Hepatocyte (in vitro differentiated cells): ENCODE measurements around the gene FAM180B. TPM values are rescaled to one million over a fixed set of nuclear protein-coding genes. Genes with fewer than 3 reads are reported as not detected.

Experiments
- DNase-seq: peaks from one replicate; pipeline ENCODE4 v3.0.0-alpha.2; 2016; ENCODE audit warnings: low spot score
- H2AFZ ChIP-seq: fragments of 200-600 bp; sonication (generic); 2 replicates; pipeline ENCODE4 v1.6.0; 2016; ENCODE audit warnings: antibody characterized with exemption, mild to moderate bottlenecking
- H3K27ac ChIP-seq: fragments of 200-600 bp; sonication (generic); 2 replicates; pipeline ENCODE4 v1.5.1; 2016; ENCODE audit warnings: mild to moderate bottlenecking
- H3K27me3 ChIP-seq: fragments of 200-600 bp; sonication (generic); 2 replicates; pipeline ENCODE4 v1.6.1; 2016
- H3K36me3 ChIP-seq: fragments of 200-600 bp; sonication (generic); replicated peaks from 2 replicates; pipeline ENCODE4 v1.5.1; 2016; ENCODE audit warnings: low read depth; ENCODE audit not compliant: insufficient read depth
- H3K4me1 ChIP-seq: fragments of 200-600 bp; sonication (generic); 2 replicates; pipeline ENCODE4 v1.5.1; 2016; ENCODE audit warnings: mild to moderate bottlenecking, moderate library complexity; ENCODE audit not compliant: insufficient read depth
- H3K4me2 ChIP-seq: fragments of 200-600 bp; sonication (generic); 2 replicates; pipeline ENCODE4 v1.6.0; 2016
- H3K4me3 ChIP-seq: fragments of 200-600 bp; sonication (generic); 2 replicates; pipeline ENCODE4 v1.5.1; 2016; ENCODE audit warnings: mild to moderate bottlenecking
- H3K79me2 ChIP-seq: fragments of 200-600 bp; sonication (generic); 2 replicates; pipeline ENCODE4 v1.6.0; 2017; ENCODE audit warnings: mild to moderate bottlenecking
- H3K9me2 ChIP-seq: fragments of 200-600 bp; sonication (generic); replicated peaks from 2 replicates; pipeline ENCODE4 v1.6.0; 2017; ENCODE audit warnings: mild to moderate bottlenecking; ENCODE audit not compliant: insufficient read depth
- H3K9me3 ChIP-seq: fragments of 200-600 bp; sonication (generic); 2 replicates; pipeline ENCODE4 v1.5.1; 2016; ENCODE audit warnings: low read depth, mild to moderate bottlenecking
- H4K20me1 ChIP-seq: fragments of 200-600 bp; sonication (generic); 2 replicates; pipeline ENCODE4 v1.6.0; 2016; ENCODE audit warnings: mild to moderate bottlenecking; ENCODE audit not compliant: insufficient read depth, poor library complexity, severe bottlenecking
- EZH2 ChIP-seq: fragments of 200-600 bp; sonication (generic); IDR thresholded peaks from 2 replicates; pipeline ENCODE4 v1.6.1; 2016; ENCODE audit warnings: antibody characterized with exemption, mild to moderate bottlenecking, borderline replicate concordance
- EZH2phosphoT487 ChIP-seq: fragments of 200-600 bp; sonication (generic); IDR thresholded peaks from one replicate; pipeline ENCODE4 v1.6.1; 2018; ENCODE audit warnings: antibody characterized with exemption, mild to moderate bottlenecking, low read depth, moderate library complexity; ENCODE audit not compliant: unreplicated experiment, severe bottlenecking
- WGBS: methylation state at CpG from one replicate; pipeline ENCODE4 v1.1.6; 2016; ENCODE audit warnings: low lambda C conversion rate; ENCODE audit errors: missing lambda C conversion rate; 5-methylcytosine and 5-hydroxymethylcytosine counted together
- polyA plus RNA-seq: library from polyadenylated mRNA; unstranded; fragments of >200 nt; fragmentation: Nextera tagmentation; extraction: Ambion mirVana; gene quantifications from 2 replicates; pipeline ENCODE4 v1.2.1, GENCODE V29; 2016
- total RNA-seq: library from RNA; depleted of rRNA; stranded (reverse); fragments of >200 nt; gene quantifications from 2 replicates; pipeline ENCODE4 v1.2.3, GENCODE V29; 2014
- TF ChIP-seq, protein P1 (sequence below): fragments of 200-600 bp; sonication (generic); IDR thresholded peaks from 2 replicates; pipeline ENCODE4 v1.5.1; 2016; ENCODE audit warnings: antibody characterized with exemption, mild to moderate bottlenecking; ENCODE audit not compliant: poor library complexity

Gene FAM180B
- total and polyA plus RNA-seq, 2 experiments from 2014 or later = 0.50 TPM; not detected in 1

DNA sequence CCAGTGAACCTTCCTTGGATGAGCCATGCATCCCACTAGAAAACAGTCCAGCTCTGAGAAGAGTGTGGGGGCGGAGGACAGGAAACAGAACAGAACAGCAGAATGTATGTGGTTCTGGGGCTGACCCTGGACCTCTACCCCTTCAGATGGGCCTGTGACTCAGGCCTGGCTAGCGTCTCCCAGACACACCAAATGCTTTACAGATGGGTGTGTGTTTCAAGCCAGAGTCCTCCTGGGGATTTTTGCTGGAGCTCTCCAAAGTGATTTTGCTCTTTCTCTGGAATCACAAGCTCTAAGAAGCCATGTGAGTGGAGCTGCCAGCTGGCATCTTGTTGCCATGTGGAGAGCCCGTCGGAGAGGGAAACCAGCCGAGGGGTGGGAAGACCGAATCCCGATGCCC, 20.9 kb downstream of the FAM180B start:
- Histone ChIP-seq H3K27me3 (no peaks in the 10 kb centered on the region), H2AFZ (no peak overlapping the region), H3K36me3 (no peaks in the 10 kb centered on the region), H3K9me3 (no peaks in the 10 kb centered on the region), H3K9me2 (no peaks in the 10 kb centered on the region), H3K79me2 (no peaks in the 10 kb centered on the region), H3K27ac (no peak overlapping the region), H3K4me1 (no peaks in the 10 kb centered on the region), H4K20me1 (no peaks in the 10 kb centered on the region), H3K4me2 (no peak overlapping the region), H3K4me3 (no peak overlapping the region)
- TF ChIP-seq EZH2phosphoT487 = no peak
- no peak for TF ChIP-seq EZH2
- TF ChIP-seq, protein P1, sequence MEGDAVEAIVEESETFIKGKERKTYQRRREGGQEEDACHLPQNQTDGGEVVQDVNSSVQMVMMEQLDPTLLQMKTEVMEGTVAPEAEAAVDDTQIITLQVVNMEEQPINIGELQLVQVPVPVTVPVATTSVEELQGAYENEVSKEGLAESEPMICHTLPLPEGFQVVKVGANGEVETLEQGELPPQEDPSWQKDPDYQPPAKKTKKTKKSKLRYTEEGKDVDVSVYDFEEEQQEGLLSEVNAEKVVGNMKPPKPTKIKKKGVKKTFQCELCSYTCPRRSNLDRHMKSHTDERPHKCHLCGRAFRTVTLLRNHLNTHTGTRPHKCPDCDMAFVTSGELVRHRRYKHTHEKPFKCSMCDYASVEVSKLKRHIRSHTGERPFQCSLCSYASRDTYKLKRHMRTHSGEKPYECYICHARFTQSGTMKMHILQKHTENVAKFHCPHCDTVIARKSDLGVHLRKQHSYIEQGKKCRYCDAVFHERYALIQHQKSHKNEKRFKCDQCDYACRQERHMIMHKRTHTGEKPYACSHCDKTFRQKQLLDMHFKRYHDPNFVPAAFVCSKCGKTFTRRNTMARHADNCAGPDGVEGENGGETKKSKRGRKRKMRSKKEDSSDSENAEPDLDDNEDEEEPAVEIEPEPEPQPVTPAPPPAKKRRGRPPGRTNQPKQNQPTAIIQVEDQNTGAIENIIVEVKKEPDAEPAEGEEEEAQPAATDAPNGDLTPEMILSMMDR = no peak
- 67% methylated on average over 7 of the region's 7 CpGs for WGBS
- peak; percentile 34 for DNase-seq

DNA sequence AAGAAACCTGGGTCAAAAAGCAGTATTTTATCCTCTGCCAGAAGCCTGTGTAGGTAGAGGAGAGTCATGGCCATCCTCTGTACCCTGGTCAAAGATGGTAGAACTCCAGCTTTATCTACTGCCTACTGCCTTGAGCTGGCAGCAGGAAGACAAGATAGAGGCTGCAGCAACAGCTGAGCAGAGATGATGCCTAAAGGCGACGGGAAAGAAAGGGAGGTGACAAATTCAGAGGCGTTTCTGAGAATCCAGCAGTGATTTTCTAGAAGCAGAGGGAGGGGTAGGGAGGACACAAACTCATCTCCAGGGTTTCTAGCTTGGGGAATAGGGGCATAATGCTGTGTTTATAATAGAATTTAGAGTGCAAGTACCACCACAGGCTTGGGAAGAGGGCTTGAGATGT, 23.2 kb downstream of the FAM180B start:
- no peaks in the 10 kb centered on the region for H3K4me1 ChIP-seq
- WGBS = 97% methylated on average over 3 of the region's 3 CpGs
- H3K27ac ChIP-seq = no peak overlapping the region
- H3K4me2 ChIP-seq = no peak overlapping the region
- H3K9me3 ChIP-seq = no peaks in the 10 kb centered on the region
- H3K36me3 ChIP-seq = no peaks in the 10 kb centered on the region
- TF ChIP-seq EZH2phosphoT487 = no peak
- TF ChIP-seq EZH2 = no peak
- no peaks in the 10 kb centered on the region for H4K20me1 ChIP-seq
- DNase-seq = no peak
- H3K9me2 ChIP-seq = no peaks in the 10 kb centered on the region
- H3K79me2 ChIP-seq = no peaks in the 10 kb centered on the region
- no peak overlapping the region for H3K4me3 ChIP-seq
- no peak overlapping the region for H2AFZ ChIP-seq
- H3K27me3 ChIP-seq = no peaks in the 10 kb centered on the region

DNA sequence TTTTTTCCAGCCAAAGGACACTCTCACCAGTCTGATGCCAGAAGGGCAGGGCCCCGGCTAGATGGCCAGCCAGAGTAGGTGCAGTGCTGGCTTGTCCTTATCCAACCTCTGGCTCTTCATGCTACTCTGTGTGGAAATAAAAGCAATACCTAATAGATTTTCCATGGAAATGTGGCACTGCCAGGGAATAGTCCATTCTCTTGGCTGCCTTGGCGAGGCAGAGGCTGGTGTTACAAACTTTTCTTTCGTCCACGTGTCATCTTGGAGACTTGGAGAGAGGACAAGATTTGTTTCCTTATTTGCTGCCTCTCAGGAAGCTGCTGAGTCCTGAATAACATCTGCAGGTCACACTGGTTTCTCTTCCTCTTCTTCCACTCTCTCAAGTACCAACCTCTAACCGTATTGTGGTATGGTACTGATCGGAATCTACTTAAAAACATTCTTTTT, 24.9 kb downstream of the FAM180B start:
- H3K27ac ChIP-seq = no peak overlapping the region
- WGBS = 87% methylated on average over 6 of the region's 6 CpGs

DNA sequence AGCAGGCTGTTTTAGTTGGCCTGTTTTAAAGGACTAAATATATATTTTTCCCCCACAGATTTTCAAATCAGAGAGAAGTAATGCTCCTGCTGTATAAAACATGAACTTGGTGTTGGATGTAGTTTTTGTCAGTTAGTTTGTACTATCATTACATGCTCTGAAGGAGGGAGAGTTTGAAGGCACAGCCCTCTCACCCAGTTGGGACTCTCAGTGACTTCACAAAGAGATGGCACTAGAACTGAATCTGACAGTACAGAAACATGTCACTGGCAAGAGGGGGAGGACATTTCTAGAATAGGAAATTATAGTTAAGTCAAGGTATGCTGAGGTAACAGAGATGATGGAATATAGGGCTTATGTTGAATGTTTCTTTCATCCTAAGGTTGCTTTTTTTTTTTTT, 28.8 kb downstream of the FAM180B start:
- TF ChIP-seq EZH2 (no peak), EZH2phosphoT487 (no peak)
- TF ChIP-seq, protein P1 = no peak
- peaks cover 2% of the 10 kb centered on the region for H3K36me3 ChIP-seq
- no peak overlapping the region for H3K4me3 ChIP-seq
- no peak overlapping the region for H2AFZ ChIP-seq
- no peak overlapping the region for H3K27ac ChIP-seq
- DNase-seq = no peak
- no peaks in the 10 kb centered on the region for H3K9me2 ChIP-seq
- H3K79me2 ChIP-seq = no peaks in the 10 kb centered on the region
- H4K20me1 ChIP-seq = no peaks in the 10 kb centered on the region
- H3K4me1 ChIP-seq = no peaks in the 10 kb centered on the region
- no peak overlapping the region for H3K4me2 ChIP-seq
- H3K27me3 ChIP-seq = no peaks in the 10 kb centered on the region
- no peaks in the 10 kb centered on the region for H3K9me3 ChIP-seq

More for the DNA sequence above, 24.9 kb downstream of the FAM180B start:
- no peak overlapping the region for H3K4me3 ChIP-seq
- TF ChIP-seq EZH2 (no peak), EZH2phosphoT487 (no peak)
- TF ChIP-seq, protein P1 = no peak
- H3K4me1 ChIP-seq = no peaks in the 10 kb centered on the region
- DNase-seq = no peak
- no peaks in the 10 kb centered on the region for H4K20me1 ChIP-seq
- no peaks in the 10 kb centered on the region for H3K9me3 ChIP-seq
- no peaks in the 10 kb centered on the region for H3K79me2 ChIP-seq
- no peaks in the 10 kb centered on the region for H3K36me3 ChIP-seq
- no peak overlapping the region for H3K4me2 ChIP-seq
- no peaks in the 10 kb centered on the region for H3K9me2 ChIP-seq
- H3K27me3 ChIP-seq = no peaks in the 10 kb centered on the region
- no peak overlapping the region for H2AFZ ChIP-seq
